Liver (tissue), 3 donors: ENCODE results near the gene DOK6.

ENCODE experiments used
- GABPA ChIP-seq, 2 donors: IDR thresholded peaks in 1 of 2; conservative IDR thresholded peaks in 1 of 2; 2 replicates each; pipeline ENCODE4 v1.6.1; 2016; ENCODE audit warnings: antibody characterized with exemption in 2 of 2, mild to moderate bottlenecking in 1 of 2, moderate library complexity in 1 of 2
- HNF4G ChIP-seq: IDR thresholded peaks from 2 replicates; pipeline ENCODE4 v1.6.1; 2016; ENCODE audit warnings: antibody characterized with exemption
- JUND ChIP-seq, 2 donors: IDR thresholded peaks; 2 replicates each; pipeline ENCODE4 v1.6.1; 2016; ENCODE audit warnings: antibody characterized with exemption in 2 of 2
- RAD21 ChIP-seq, 2 donors: IDR thresholded peaks; 2 replicates each; pipeline ENCODE4 v1.6.1; 2016; ENCODE audit warnings: antibody characterized with exemption in 2 of 2, mild to moderate bottlenecking in 2 of 2
- TF ChIP-seq, protein P1 (sequence below): fragments of 150-350 bp; IDR thresholded peaks from 2 replicates; pipeline ENCODE4 v1.5.1; 2017; ENCODE audit warnings: improper control_type of control experiment, low read depth, low read length; ENCODE audit not compliant: missing input control
- TF ChIP-seq, protein P2 (sequence below): IDR thresholded peaks from 2 replicates; pipeline ENCODE4 v1.6.1; 2016; ENCODE audit warnings: antibody characterized with exemption
- donor health status: healthy.
- donor health status: healthy.

DNA sequence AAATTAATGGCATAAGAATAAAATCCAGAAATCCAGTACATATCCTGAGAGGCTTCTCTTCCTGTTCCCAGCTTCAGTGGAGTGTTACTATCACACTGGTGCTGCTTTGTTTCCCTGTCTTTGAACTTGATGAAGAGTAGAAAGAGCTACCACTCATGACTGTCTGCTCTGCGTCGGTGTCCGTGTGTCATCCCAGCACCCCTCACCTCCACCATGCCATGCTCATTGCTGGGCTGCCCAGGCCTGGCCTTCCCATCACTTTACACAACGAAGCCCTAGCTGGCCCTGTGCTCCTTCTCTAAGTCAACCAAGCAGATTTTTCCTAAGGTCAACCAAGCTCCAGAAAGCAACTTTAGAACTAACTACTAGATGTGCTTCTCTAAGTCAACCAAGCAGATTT lies 215.4 kb downstream of the DOK6 start:
- no peak for TF ChIP-seq HNF4G
- TF ChIP-seq, protein P1, sequence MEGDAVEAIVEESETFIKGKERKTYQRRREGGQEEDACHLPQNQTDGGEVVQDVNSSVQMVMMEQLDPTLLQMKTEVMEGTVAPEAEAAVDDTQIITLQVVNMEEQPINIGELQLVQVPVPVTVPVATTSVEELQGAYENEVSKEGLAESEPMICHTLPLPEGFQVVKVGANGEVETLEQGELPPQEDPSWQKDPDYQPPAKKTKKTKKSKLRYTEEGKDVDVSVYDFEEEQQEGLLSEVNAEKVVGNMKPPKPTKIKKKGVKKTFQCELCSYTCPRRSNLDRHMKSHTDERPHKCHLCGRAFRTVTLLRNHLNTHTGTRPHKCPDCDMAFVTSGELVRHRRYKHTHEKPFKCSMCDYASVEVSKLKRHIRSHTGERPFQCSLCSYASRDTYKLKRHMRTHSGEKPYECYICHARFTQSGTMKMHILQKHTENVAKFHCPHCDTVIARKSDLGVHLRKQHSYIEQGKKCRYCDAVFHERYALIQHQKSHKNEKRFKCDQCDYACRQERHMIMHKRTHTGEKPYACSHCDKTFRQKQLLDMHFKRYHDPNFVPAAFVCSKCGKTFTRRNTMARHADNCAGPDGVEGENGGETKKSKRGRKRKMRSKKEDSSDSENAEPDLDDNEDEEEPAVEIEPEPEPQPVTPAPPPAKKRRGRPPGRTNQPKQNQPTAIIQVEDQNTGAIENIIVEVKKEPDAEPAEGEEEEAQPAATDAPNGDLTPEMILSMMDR: no peak
- TF ChIP-seq, protein P2, sequence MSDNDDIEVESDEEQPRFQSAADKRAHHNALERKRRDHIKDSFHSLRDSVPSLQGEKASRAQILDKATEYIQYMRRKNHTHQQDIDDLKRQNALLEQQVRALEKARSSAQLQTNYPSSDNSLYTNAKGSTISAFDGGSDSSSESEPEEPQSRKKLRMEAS: no peak
- no peak for TF ChIP-seq GABPA (IDR thresholded peaks at IDR 0.05 in 1 of 2, conservative IDR thresholded peaks at IDR 0.05 in 1 of 2)
- no peak for TF ChIP-seq JUND (IDR thresholded peaks at IDR 0.05)
- no peak for TF ChIP-seq RAD21 (IDR thresholded peaks at IDR 0.05)
